ENCODE data around the gene CERS3.

Gene CERS3

GRCh38 chr15:100528833-100529428 is at the start of gene CERS3:
Gene CERS3 (minus strand): TSS chr15:100528950. CDS start chr15:100501849, 27,101 bp downstream.
- no peak for DNase-seq (ENCODE audit: low spot score)

- no peak for DNase-seq (ENCODE audit: low spot score)
These were observed 44.8 kb upstream of the CERS3 start for GRCh38 chr15:100573526-100573925.

- DNase-seq (ENCODE audit: low spot score) = peak; percentile 43
These were observed 43.7 kb upstream of the CERS3 start for GRCh38 chr15:100572362-100572983.

GRCh38 chr15:100571592-100572167 is 42.9 kb upstream of the CERS3 start:
- DNase-seq (ENCODE audit: low spot score) = no peak

GRCh38 chr15:100570735-100571313 is 42.1 kb upstream of the CERS3 start:
- no peak for DNase-seq (ENCODE audit: low spot score)

- DNase-seq (ENCODE audit: low spot score) = no peak
These were observed 41.5 kb upstream of the CERS3 start for GRCh38 chr15:100570275-100570674.

- DNase-seq (ENCODE audit: low spot score) = no peak
These were observed 40.6 kb upstream of the CERS3 start for GRCh38 chr15:100569391-100569790.

- no peak for DNase-seq (ENCODE audit: low spot score)
These were observed 38.3 kb upstream of the CERS3 start for GRCh38 chr15:100566850-100567628.

- DNase-seq (ENCODE audit: low spot score) = no peak
These were observed 36.8 kb upstream of the CERS3 start for GRCh38 chr15:100565591-100565990.

- no peak for DNase-seq (ENCODE audit: low spot score)
These were observed 31.6 kb upstream of the CERS3 start for GRCh38 chr15:100560323-100560722.

- no peak for DNase-seq (ENCODE audit: low spot score)
These were observed 30.6 kb upstream of the CERS3 start for GRCh38 chr15:100559330-100559729.

- no peak for DNase-seq (ENCODE audit: low spot score)
These were observed 30.1 kb upstream of the CERS3 start for GRCh38 chr15:100558771-100559254.

- no peak for DNase-seq (ENCODE audit: low spot score)
These were observed 24.7 kb upstream of the CERS3 start for GRCh38 chr15:100553468-100553867.

GRCh38 chr15:100547961-100548360 is 19.2 kb upstream of the CERS3 start:
- DNase-seq (ENCODE audit: low spot score) = no peak

GRCh38 chr15:100544946-100545345 is 16.2 kb upstream of the CERS3 start:
- DNase-seq (ENCODE audit: low spot score) = no peak

- DNase-seq (ENCODE audit: low spot score) = no peak
These were observed 15.6 kb upstream of the CERS3 start for GRCh38 chr15:100544338-100544841.

GRCh38 chr15:100542290-100542689 is 13.5 kb upstream of the CERS3 start:
- DNase-seq (ENCODE audit: low spot score) = no peak

GRCh38 chr15:100537331-100537730 is 8.6 kb upstream of the CERS3 start:
- DNase-seq (ENCODE audit: low spot score) = peak; percentile 35

- no peak for DNase-seq (ENCODE audit: low spot score)
These were observed 8.0 kb upstream of the CERS3 start for GRCh38 chr15:100536733-100537132.

GRCh38 chr15:100533886-100534285 is 5.1 kb upstream of the CERS3 start:
- no peak for DNase-seq (ENCODE audit: low spot score)

GRCh38 chr15:100531823-100532327 is 3.1 kb upstream of the CERS3 start:
- DNase-seq (ENCODE audit: low spot score) = no peak

- no peak for DNase-seq (ENCODE audit: low spot score)
These were observed 2.5 kb upstream of the CERS3 start for GRCh38 chr15:100531204-100531603.

Measured in NAMALWA (cell line).